Transverse colon (tissue), 4 donors: ENCODE measurements around the gene SIRPB1. TPM values are rescaled to one million over a fixed set of nuclear protein-coding genes. Genes with fewer than 3 reads are reported as not detected.

Experiments
- DNase-seq: peaks from one replicate; pipeline ENCODE4 v3.0.0-alpha.2; 2019
- H3K27ac ChIP-seq, 4 donors: fragments of 200-600 bp; sonication (generic); 2 replicates each; pipeline ENCODE4 v1.5.1; 2016 to 2018; ENCODE audit warnings: inconsistent platforms in 4 of 4
- H3K27me3 ChIP-seq: fragments of 200-600 bp; sonication (generic); 2 replicates; pipeline ENCODE4 v1.5.1; 2017; ENCODE audit warnings: inconsistent platforms
- H3K36me3 ChIP-seq, 4 donors: fragments of 200-600 bp; sonication (generic); 2 replicates each; pipeline ENCODE4 v1.5.1; 2017 to 2019; ENCODE audit warnings: inconsistent platforms in 4 of 4
- H3K4me1 ChIP-seq, 4 donors: fragments of 200-600 bp; sonication (generic); 2 replicates each; pipeline ENCODE4 v1.5.1; 2017 to 2020; ENCODE audit warnings: inconsistent platforms in 4 of 4
- H3K4me3 ChIP-seq, 4 donors: fragments of 200-600 bp; sonication (generic); 1 replicate in 1 of 4; 2 replicates in 3 of 4; pipeline versions ENCODE4 v1.5.1 to v1.6.1; 2017 to 2019; ENCODE audit warnings: inconsistent platforms in 4 of 4
- H3K9me3 ChIP-seq, 2 donors: fragments of 200-600 bp; sonication (generic); 2 replicates each; pipeline ENCODE4 v1.5.1; 2017 to 2019; ENCODE audit warnings: inconsistent platforms in 2 of 2
- CTCF ChIP-seq, 5 experiments: fragments of 200-600 bp in 3 of 5; fragments of 450-650 bp in 2 of 5; sonication (generic) in 3 of 5; IDR thresholded peaks; 1 replicate in 2 of 5; 2 replicates in 3 of 5; pipeline ENCODE4 v1.5.1; 2016 to 2017; ENCODE audit warnings: antibody characterized with exemption in 5 of 5, inconsistent platforms in 3 of 5, mild to moderate bottlenecking in 2 of 5, moderate library complexity in 1 of 5
- EP300 ChIP-seq: sonication (generic); formaldehyde crosslinking; IDR thresholded peaks from one replicate; pipeline ENCODE4 v1.6.1; 2017; ENCODE audit warnings: antibody characterized with exemption, low read depth
- POLR2A ChIP-seq: fragments of 450-650 bp; IDR thresholded peaks from one replicate; pipeline ENCODE4 v1.6.1; 2016; ENCODE audit warnings: antibody characterized with exemption, mild to moderate bottlenecking, moderate library complexity
- POLR2AphosphoS5 ChIP-seq, 3 donors: sonication (generic); formaldehyde crosslinking; IDR thresholded peaks; one replicate each; pipeline ENCODE4 v1.6.1; 2016; ENCODE audit warnings: antibody characterized with exemption in 3 of 3
- WGBS, 2 donors: methylation state at CpG; one replicate each; pipeline ENCODE4 v1.1.5; 2018; ENCODE audit warnings: low coverage in 1 of 2; 5-methylcytosine and 5-hydroxymethylcytosine counted together
- in situ Hi-C, 4 donors: fragments of 200-750 bp; cut with MboI; loops; one replicate each; pipeline versions ENCODE4 v1.15.0 to v1.15.1; 2017; ENCODE audit warnings: low sequenced_read_pairs in 3 of 4, low pct_ligation_motif_present in 1 of 4, low pct_unique_long_range_greater_than_20kb in 1 of 4
- intact Hi-C: fragments of 100-400 bp; cut with DNase I; formaldehyde crosslinking; loops from one replicate; pipeline ENCODE4 v1.15.1; 2023; ENCODE audit warnings: low total_unique reads
- total RNA-seq, 4 donors: library from RNA; depleted of rRNA; stranded (reverse); fragments of >200 nt; gene quantifications; one replicate each; pipeline ENCODE4 v1.1.0, GENCODE V29; 2016

SIRPB1 gene
- total RNA-seq: 1 to 10 TPM in 1 of 4 donors, under 1 TPM in 1, not detected in 2; 0.14 to 1.3 TPM

- no peaks in the 10 kb centered on the region for H3K27me3 ChIP-seq
- H3K4me1 ChIP-seq: peaks cover 0 to 8% (median 0%) of the 10 kb centered on the region in 4 donors
- H3K4me3 ChIP-seq: no peak within 1 kb of the TSS
- 46% methylated on average over 5 of the region's 5 CpGs; no CpG with 5 or more reads in 1 of the 2 donors for WGBS, 2 donors
- H3K27ac ChIP-seq: no peak within 1 kb of the TSS
- H3K9me3 ChIP-seq: peaks cover 0 to 4% of the 10 kb centered on the region in 2 donors
- intact Hi-C loops (no loop called here), in situ Hi-C loops (loop anchor here in 1 of 4 donors (5.0 kb wide), 1 partner anchor 43 kb away; no protein-coding TSS in a partner anchor)
- DNase-seq: no peak
- TF ChIP-seq CTCF (IDR thresholded peaks at IDR 0.05) (no peak), EP300 (no peak), POLR2A (no peak), POLR2AphosphoS5 (IDR thresholded peaks at IDR 0.05) (no peak)
- no peaks in the 10 kb centered on the region for H3K36me3 ChIP-seq
Measured at GRCh38 chr20:1619861-1620444, at the start of gene SIRPB1. Gene SIRPB1, minus strand, starts transcription at chr20:1620009. Its CDS starts 65 bp downstream, at chr20:1619944.

GRCh38 chr20:1669304-1669703, 49.5 kb upstream of the SIRPB1 start:
- WGBS, 2 donors: 77 to 83% methylated on average over 5 of the region's 5 CpGs

GRCh38 chr20:1667502-1668085, 47.8 kb upstream of the SIRPB1 start:
- Histone ChIP-seq H3K9me3 (no peaks in the 10 kb centered on the region), H3K4me3 (no peak overlapping the region), H3K36me3 (no peaks in the 10 kb centered on the region), H3K4me1 (no peaks in the 10 kb centered on the region), H3K27me3 (no peaks in the 10 kb centered on the region), H3K27ac (no peak overlapping the region)
- TF ChIP-seq EP300 (no peak), POLR2A (no peak), CTCF (IDR thresholded peaks at IDR 0.05) (no peak), POLR2AphosphoS5 (IDR thresholded peaks at IDR 0.05) (no peak)
- intact Hi-C loops (no loop called here), in situ Hi-C loops (no loop called here)
- no peak for DNase-seq
- 39 to 56% methylated on average over 1 of the region's 1 CpG for WGBS, 2 donors

More at GRCh38 chr20:1669304-1669703, 49.5 kb upstream of the SIRPB1 start:
- H3K4me1 ChIP-seq: no peaks in the 10 kb centered on the region
- no peaks in the 10 kb centered on the region for H3K9me3 ChIP-seq
- DNase-seq: no peak
- H3K27me3 ChIP-seq: no peaks in the 10 kb centered on the region
- TF ChIP-seq CTCF (IDR thresholded peaks at IDR 0.05): no peak
- no peak overlapping the region for H3K27ac ChIP-seq
- H3K36me3 ChIP-seq: no peaks in the 10 kb centered on the region
- intact Hi-C loops: no loop called here
- no peak overlapping the region for H3K4me3 ChIP-seq
- in situ Hi-C loops: no loop called here

- Histone ChIP-seq H3K4me1 (no peaks in the 10 kb centered on the region), H3K27me3 (no peaks in the 10 kb centered on the region), H3K4me3 (no peak overlapping the region), H3K27ac (no peak overlapping the region), H3K9me3 (no peaks in the 10 kb centered on the region), H3K36me3 (no peaks in the 10 kb centered on the region)
- 55 to 79% methylated on average over 5 of the region's 5 CpGs for WGBS, 2 donors
- no peak for TF ChIP-seq POLR2A
- TF ChIP-seq CTCF (IDR thresholded peaks at IDR 0.05): no peak
- TF ChIP-seq POLR2AphosphoS5 (IDR thresholded peaks at IDR 0.05): no peak
- TF ChIP-seq EP300: no peak
- intact Hi-C loops: no loop called here
- DNase-seq: no peak
- in situ Hi-C loops: no loop called here
Measured at GRCh38 chr20:1666802-1667201, 47.0 kb upstream of the SIRPB1 start.
